A673 (cell line): ENCODE measurements around the gene TSEN15. TPM values are rescaled to one million over a fixed set of nuclear protein-coding genes. Genes with fewer than 3 reads are reported as not detected.

ENCODE experiments used
- BruUV-seq: library from RNA; stranded (reverse); fragments of 400-500 nt; replicated peaks from 2 replicates; lab custom pipeline; 2021; lab: Mats Ljungman, UMichigan
- CTCF ChIA-PET: fragments of 300-600 bp; sonication (Branson Sonifier 250); formaldehyde crosslinking; loops from one replicate; lab custom pipeline; 2022; ENCODE audit warnings: antibody characterized with exemption; lab: Charles Lee
- POLR2A ChIA-PET: fragments of 300-600 bp; sonication (Branson Sonifier 250); formaldehyde crosslinking; loops from one replicate; lab custom pipeline; 2022; ENCODE audit warnings: antibody characterized with exemption; ENCODE audit not compliant: low non-redundant PET; lab: Charles Lee
- DNase-seq: peaks from one replicate; pipeline ENCODE4 v3.0.0-alpha.2; 2015; ENCODE audit warnings: low spot score
- H3K27ac ChIP-seq: fragments of 200-600 bp; sonication (generic); 2 replicates; pipeline ENCODE4 v1.5.1; 2016; ENCODE audit warnings: mixed run types, low read depth, mild to moderate bottlenecking, mixed read lengths, antibody characterized with exemption, low read length; ENCODE audit not compliant: poor library complexity, severe bottlenecking
- H3K27me3 ChIP-seq: fragments of 200-600 bp; sonication (generic); replicated peaks from 2 replicates; pipeline ENCODE4 v1.6.1; 2017; ENCODE audit warnings: mixed run types, low read depth, mild to moderate bottlenecking, mixed read lengths, antibody characterized with exemption, low read length; ENCODE audit not compliant: insufficient read depth, poor library complexity
- H3K36me3 ChIP-seq: fragments of 200-600 bp; sonication (generic); 2 replicates; pipeline ENCODE4 v1.6.1; 2016; ENCODE audit warnings: mixed run types, mild to moderate bottlenecking, mixed read lengths, antibody characterized with exemption, low read length; ENCODE audit not compliant: insufficient read depth, poor library complexity, severe bottlenecking
- H3K4me1 ChIP-seq: fragments of 200-600 bp; sonication (generic); 2 replicates; pipeline ENCODE4 v1.6.1; 2017; ENCODE audit warnings: mixed run types, mild to moderate bottlenecking, mixed read lengths, antibody characterized with exemption, low read length; ENCODE audit not compliant: insufficient read depth, poor library complexity, severe bottlenecking
- H3K4me3 ChIP-seq: fragments of 200-600 bp; sonication (generic); 2 replicates; pipeline ENCODE4 v1.5.1; 2016; ENCODE audit warnings: low read depth, mixed run types, mild to moderate bottlenecking, mixed read lengths, low read length; ENCODE audit not compliant: poor library complexity, severe bottlenecking
- H3K9me3 ChIP-seq: fragments of 200-600 bp; sonication (generic); 2 replicates; pipeline ENCODE4 v1.6.1; 2016; ENCODE audit warnings: mixed run types, low read depth, mild to moderate bottlenecking, mixed read lengths, antibody characterized with exemption, low read length; ENCODE audit not compliant: poor library complexity, severe bottlenecking
- CTCF ChIP-seq: fragments of 300-800, 200-600 bp; sonication (generic); conservative IDR thresholded peaks from 2 replicates; pipeline ENCODE4 v1.5.1; 2017; ENCODE audit warnings: low read depth, mild to moderate bottlenecking, antibody characterized with exemption, low read length, moderate library complexity, mixed read lengths
- EZH2 ChIP-seq: fragments of 200-600 bp; sonication (generic); IDR thresholded peaks from 2 replicates; pipeline ENCODE4 v1.6.1; 2017; ENCODE audit warnings: borderline replicate concordance, low read depth, mild to moderate bottlenecking, mixed read lengths, antibody characterized with exemption, low read length; ENCODE audit not compliant: poor library complexity, severe bottlenecking
- intact Hi-C: fragments of 100-400 bp; cut with micrococcal nuclease; formaldehyde crosslinking; loops from one replicate; pipeline ENCODE4 v1.10.0; 2022; ENCODE audit not compliant: unreplicated experiment
- total RNA-seq: library from RNA; stranded (reverse); gene quantifications from 2 replicates; pipeline ENCODE4 v1.2.3, GENCODE V29; 2021

The TSEN15 gene
- total RNA-seq, 1 experiment from 2014 or later = 57.0 TPM

DNA sequence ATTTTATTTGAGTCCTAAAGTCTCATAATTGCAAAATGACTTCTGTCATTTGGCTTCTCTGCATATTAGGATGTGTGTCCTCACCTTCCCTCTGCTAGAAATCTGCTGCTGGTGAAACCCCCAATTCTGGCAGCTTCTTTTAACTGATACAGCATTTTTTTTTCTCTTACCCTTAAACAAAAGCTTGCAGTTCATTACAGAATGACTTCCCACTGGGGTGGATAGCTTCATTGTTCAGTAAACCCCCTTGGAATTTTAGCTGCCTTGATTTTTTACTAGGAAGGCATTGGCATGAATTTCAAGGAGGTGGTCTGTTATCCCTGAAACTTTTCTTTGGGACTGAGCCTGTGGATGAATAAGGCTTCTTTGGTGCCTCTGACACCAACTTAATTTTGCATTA lies 16.8 kb downstream of the TSEN15 start:
- Histone ChIP-seq H3K4me3 (no peak overlapping the region), H3K4me1 (peaks cover 16% of the 10 kb centered on the region), H3K27ac (peak overlapping the region; percentile 4), H3K36me3 (peaks cover 15% of the 10 kb centered on the region), H3K27me3 (no peaks in the 10 kb centered on the region), H3K9me3 (no peaks in the 10 kb centered on the region)
- intact Hi-C loops = no loop called here
- ChIA-PET POLR2A (interaction anchor here (0.7 kb wide), 1 partner anchor 17 kb away, joined by 5 read pairs; no protein-coding TSS in a partner anchor), CTCF (interaction anchor here (0.6 kb wide), 1 partner anchor 565 kb away, joined by 3 read pairs; no protein-coding TSS in a partner anchor)
- no TSS peak for BruUV-seq
- DNase-seq = no peak
- no peak for TF ChIP-seq CTCF
- TF ChIP-seq EZH2 = no peak

- ChIA-PET CTCF (no interaction called here), POLR2A (no interaction called here)
- peak overlapping the region; percentile 3 for H3K27ac ChIP-seq
- H3K36me3 ChIP-seq = peaks cover 17% of the 10 kb centered on the region
- no peak overlapping the region for H3K4me3 ChIP-seq
- no peaks in the 10 kb centered on the region for H3K27me3 ChIP-seq
- no peaks in the 10 kb centered on the region for H3K9me3 ChIP-seq
- no peak for TF ChIP-seq CTCF
- TF ChIP-seq EZH2 = no peak
- no TSS peak for BruUV-seq
- DNase-seq = no peak
- H3K4me1 ChIP-seq = peaks cover 14% of the 10 kb centered on the region
- intact Hi-C loops = loop anchor here (10.0 kb wide), 1 partner anchor 285 kb away; no protein-coding TSS in a partner anchor
Observed at GRCh38 chr1:184069675-184070074, 18.1 kb downstream of the TSEN15 start.

GRCh38 chr1:184072376-184072775 lies 20.8 kb downstream of the TSEN15 start:
- Histone ChIP-seq H3K27ac (no peak overlapping the region), H3K4me3 (no peak overlapping the region), H3K9me3 (peaks cover 8% of the 10 kb centered on the region), H3K27me3 (no peaks in the 10 kb centered on the region), H3K4me1 (peaks cover 14% of the 10 kb centered on the region), H3K36me3 (peaks cover 20% of the 10 kb centered on the region)
- DNase-seq = no peak
- CTCF ChIA-PET = interaction anchor here (0.7 kb wide), 1 partner anchor 47 kb away, joined by 3 read pairs; no protein-coding TSS in a partner anchor
- intact Hi-C loops = loop anchor here (10.0 kb wide), 1 partner anchor 282 kb away; no protein-coding TSS in a partner anchor
- POLR2A ChIA-PET = no interaction called here
- no peak for TF ChIP-seq EZH2
- no peak for TF ChIP-seq CTCF
- BruUV-seq = no TSS peak
